NT2/D1 (cell line): ENCODE measurements around the gene CKAP5.

Source experiments
- DNase-seq: peaks from one replicate; pipeline ENCODE4 v3.0.0-alpha.2; 2011; ENCODE audit warnings: low read depth, low spot score
- H3K27me3 ChIP-seq: 2 replicates; pipeline ENCODE4 v1.6.0; 2011; ENCODE audit warnings: mild to moderate bottlenecking; ENCODE audit not compliant: insufficient read length, insufficient read depth
- H3K36me3 ChIP-seq: 2 replicates; pipeline ENCODE4 v1.6.1; 2011; ENCODE audit warnings: mild to moderate bottlenecking, low read length, mixed read lengths; ENCODE audit not compliant: insufficient read depth, insufficient read length
- H3K4me1 ChIP-seq: 2 replicates; pipeline ENCODE4 v1.5.1; 2011; ENCODE audit not compliant: insufficient read depth, insufficient read length
- H3K4me3 ChIP-seq: 2 replicates; pipeline ENCODE4 v1.5.1; 2011; ENCODE audit warnings: low read depth; ENCODE audit not compliant: insufficient read length
- H3K9ac ChIP-seq: 2 replicates; pipeline ENCODE4 v1.6.0; 2011; ENCODE audit warnings: low read depth; ENCODE audit not compliant: insufficient read length
- H3K9me3 ChIP-seq: 2 replicates; pipeline ENCODE4 v1.5.1; 2011; ENCODE audit warnings: mild to moderate bottlenecking, low read length; ENCODE audit not compliant: insufficient read depth
- SUZ12 ChIP-seq: IDR thresholded peaks from 2 replicates; pipeline ENCODE4 v1.6.1; 2011; ENCODE audit not compliant: insufficient read length, insufficient read depth; ENCODE audit errors: extremely low read depth
- YY1 ChIP-seq: IDR thresholded peaks from 2 replicates; pipeline ENCODE4 v1.6.1; 2011; ENCODE audit not compliant: insufficient read length, insufficient read depth
- ZNF274 ChIP-seq: IDR thresholded peaks from 2 replicates; pipeline ENCODE4 v1.6.1; 2011; ENCODE audit warnings: mild to moderate bottlenecking, low read depth, low read length

The CKAP5 gene

GRCh38 chr11:46845740-46846509 lies at the start of gene CKAP5:
CKAP5 (minus strand) TSS chr11:46846280; CDS start chr11:46821231, 25,049 bp downstream.
- H3K36me3 ChIP-seq, result peaks cover 28% of the 10 kb centered on the region
- H3K4me3 ChIP-seq, result peak within 1 kb of the TSS; percentile 78
- H3K27me3 ChIP-seq, result no peaks in the 10 kb centered on the region
- H3K4me1 ChIP-seq, result no peaks in the 10 kb centered on the region
- peaks cover 18% of the 10 kb centered on the region for H3K9me3 ChIP-seq
- TF ChIP-seq SUZ12 (no peak), ZNF274 (no peak), YY1 (no peak)
- peak within 1 kb of the TSS; percentile 94 for H3K9ac ChIP-seq
- DNase-seq, result peak; percentile 80

GRCh38 chr11:46895821-46896220 lies 49.7 kb upstream of the CKAP5 start:
- Histone ChIP-seq H3K27me3 (no peaks in the 10 kb centered on the region), H3K9me3 (peaks cover 8% of the 10 kb centered on the region; the same call in 1 of the 2 replicates), H3K4me3 (no peak overlapping the region), H3K9ac (no peak overlapping the region), H3K36me3 (peaks cover 81% of the 10 kb centered on the region), H3K4me1 (peaks cover 9% of the 10 kb centered on the region)
- TF ChIP-seq SUZ12 (no peak), ZNF274 (no peak), YY1 (no peak)
- DNase-seq, result no peak

DNA sequence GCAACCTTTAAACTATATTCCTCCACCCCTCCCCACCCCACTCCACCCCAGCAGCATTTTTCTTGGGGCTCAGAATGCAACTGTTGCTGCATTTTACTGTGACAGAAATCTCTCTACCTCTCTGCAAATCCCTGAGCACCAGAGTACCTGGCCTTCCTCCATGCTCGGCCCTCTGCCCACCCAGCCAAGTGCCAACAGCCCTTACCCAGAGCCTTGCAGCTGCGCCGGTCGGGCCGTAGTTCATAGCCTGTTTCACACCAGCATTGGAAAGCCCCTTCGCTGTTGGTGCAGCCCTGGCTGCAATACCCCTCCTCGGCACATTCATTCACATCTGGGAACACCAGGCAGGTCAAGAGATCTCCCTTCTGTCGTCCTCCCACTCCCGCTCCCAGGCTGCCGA lies 48.9 kb upstream of the CKAP5 start:
- no peak for DNase-seq
- peaks cover 9% of the 10 kb centered on the region for H3K4me1 ChIP-seq
- H3K27me3 ChIP-seq, result no peaks in the 10 kb centered on the region
- H3K36me3 ChIP-seq, result peaks cover 85% of the 10 kb centered on the region
- no peak overlapping the region for H3K4me3 ChIP-seq
- no peak overlapping the region for H3K9ac ChIP-seq
- no peak for TF ChIP-seq ZNF274
- TF ChIP-seq SUZ12, result no peak
- no peak for TF ChIP-seq YY1
- peaks cover 8% of the 10 kb centered on the region; the same call in 1 of the 2 replicates for H3K9me3 ChIP-seq

DNA sequence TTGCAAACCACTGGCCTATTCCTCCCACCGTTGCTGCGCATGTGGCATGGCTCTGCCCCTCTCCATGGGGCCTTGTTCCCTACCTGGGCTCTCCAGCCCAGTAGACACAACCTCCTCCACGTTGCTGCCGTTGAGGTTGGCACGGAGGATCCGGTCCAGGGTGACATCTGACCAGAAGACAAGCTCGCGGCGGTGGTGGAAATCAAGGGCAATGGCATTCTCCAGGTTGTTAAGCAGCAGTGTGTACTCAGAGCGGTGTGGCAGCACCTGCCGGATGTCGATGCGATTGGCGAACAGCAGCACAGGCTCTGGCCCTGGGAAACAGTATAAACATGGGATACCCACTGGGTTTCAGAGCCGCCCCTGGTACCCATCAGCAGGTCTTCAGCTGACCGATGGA lies 48.4 kb upstream of the CKAP5 start:
- Histone ChIP-seq H3K27me3 (no peaks in the 10 kb centered on the region), H3K9me3 (peaks cover 8% of the 10 kb centered on the region; the same call in 1 of the 2 replicates), H3K4me1 (peaks cover 5% of the 10 kb centered on the region), H3K9ac (no peak overlapping the region), H3K36me3 (peaks cover 85% of the 10 kb centered on the region), H3K4me3 (no peak overlapping the region)
- TF ChIP-seq SUZ12 (no peak), YY1 (no peak), ZNF274 (no peak)
- no peak for DNase-seq

- Histone ChIP-seq H3K27me3 (no peaks in the 10 kb centered on the region), H3K9me3 (no peaks in the 10 kb centered on the region), H3K36me3 (peaks cover 84% of the 10 kb centered on the region), H3K4me1 (peaks cover 2% of the 10 kb centered on the region), H3K4me3 (no peak overlapping the region), H3K9ac (no peak overlapping the region)
- DNase-seq, result no peak
- TF ChIP-seq SUZ12 (no peak), ZNF274 (no peak), YY1 (no peak)
Measured at GRCh38 chr11:46892838-46893237, 46.8 kb upstream of the CKAP5 start.

DNA sequence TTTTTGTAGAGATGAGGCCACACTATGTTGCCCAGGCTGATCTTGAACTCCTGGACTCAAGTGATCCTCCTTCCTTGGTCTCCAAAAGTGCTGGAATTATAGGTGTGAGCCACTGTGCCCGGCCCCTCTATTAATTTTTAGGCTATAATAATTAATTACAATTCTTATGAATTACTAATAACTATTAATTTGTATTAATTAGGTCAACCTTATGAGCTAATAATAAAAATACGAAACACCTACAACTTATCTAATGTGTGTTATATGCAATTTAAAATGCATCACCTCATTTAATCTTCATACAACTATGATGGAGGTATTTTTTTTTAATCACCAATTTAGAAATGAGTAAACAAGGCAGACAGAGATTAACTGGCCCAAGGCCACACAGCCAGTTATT lies 46.0 kb upstream of the CKAP5 start:
- TF ChIP-seq YY1 (no peak), SUZ12 (no peak), ZNF274 (no peak)
- H3K36me3 ChIP-seq, result peaks cover 86% of the 10 kb centered on the region

GRCh38 chr11:46890665-46891064 lies 44.6 kb upstream of the CKAP5 start:
- Histone ChIP-seq H3K9ac (no peak overlapping the region), H3K4me3 (no peak overlapping the region), H3K9me3 (no peaks in the 10 kb centered on the region), H3K36me3 (peaks cover 86% of the 10 kb centered on the region), H3K4me1 (no peaks in the 10 kb centered on the region), H3K27me3 (no peaks in the 10 kb centered on the region)
- TF ChIP-seq YY1 (no peak), SUZ12 (no peak), ZNF274 (no peak)
- no peak for DNase-seq

More for the DNA sequence above, 46.0 kb upstream of the CKAP5 start:
- no peak for DNase-seq
- H3K4me1 ChIP-seq, result peaks cover 2% of the 10 kb centered on the region
- H3K9ac ChIP-seq, result no peak overlapping the region
- no peaks in the 10 kb centered on the region for H3K9me3 ChIP-seq
- H3K27me3 ChIP-seq, result no peaks in the 10 kb centered on the region
- H3K4me3 ChIP-seq, result no peak overlapping the region
